DND-41 (cell line): ENCODE data around the gene SAPCD1.

Experiments
- CTCF ChIP-seq: IDR thresholded peaks from 2 replicates; pipeline ENCODE4 v1.5.1; 2012; ENCODE audit warnings: borderline replicate concordance, low read length, moderate library complexity, mild to moderate bottlenecking; ENCODE audit not compliant: poor library complexity, severe bottlenecking; ENCODE audit errors: extremely low read depth
- EZH2 ChIP-seq: IDR thresholded peaks from 3 replicates; pipeline ENCODE4 v1.6.1; 2012; ENCODE audit warnings: borderline replicate concordance, low read depth, mild to moderate bottlenecking, moderate library complexity, low read length, inconsistent platforms; ENCODE audit not compliant: severe bottlenecking

DNA sequence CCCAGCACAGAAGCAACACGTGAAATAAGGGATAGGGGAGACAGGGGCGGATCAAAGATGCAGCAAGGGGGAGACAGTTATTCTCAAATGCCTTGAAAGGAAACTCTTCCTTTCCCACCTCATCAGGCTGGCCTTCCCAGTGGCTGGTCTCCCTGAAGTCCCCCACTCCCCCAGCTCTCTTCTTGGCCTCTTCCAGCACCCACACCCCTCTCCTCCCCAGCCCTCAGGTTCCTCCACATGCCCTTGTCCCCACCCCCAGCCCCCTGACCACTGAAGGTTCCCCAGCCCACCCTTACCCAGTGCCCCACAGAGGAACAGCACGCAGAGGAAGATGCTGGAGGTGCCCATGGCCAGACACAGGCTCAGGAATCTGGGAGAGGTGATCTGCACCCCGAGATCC, 49.0 kb upstream of the SAPCD1 start:
- no peak for TF ChIP-seq CTCF
- no peak for TF ChIP-seq EZH2
